GM10248 (cell line): ENCODE data around the gene BTBD8.

Source experiments
- CTCF ChIA-PET: fragments of 300-600 bp; sonication (Branson Sonifier 250); formaldehyde crosslinking; extraction: SDS; loops from one replicate; lab custom pipeline; 2021; ENCODE audit warnings: antibody characterized with exemption; lab: Yijun Ruan, JAX
- POLR2A ChIA-PET: fragments of 350-650 bp; sonication (Branson Sonifier 250); formaldehyde crosslinking; extraction: SDS; loops from one replicate; lab custom pipeline; 2020; ENCODE audit warnings: antibody characterized with exemption; lab: Yijun Ruan, JAX
- DNase-seq: peaks from one replicate; pipeline ENCODE4 v3.0.0; 2012; ENCODE audit errors: extremely low spot score
- CTCF ChIP-seq: IDR thresholded peaks from 2 replicates; pipeline ENCODE4 v1.5.1; 2012; ENCODE audit warnings: mild to moderate bottlenecking, low read depth; ENCODE audit errors: extremely low read depth, missing control alignments, control extremely low read depth

BTBD8 gene

GRCh38 chr1:92134331-92134730 is 54.2 kb downstream of the BTBD8 start:
- POLR2A ChIA-PET: no interaction called here
- no peak for DNase-seq
- no peak for TF ChIP-seq CTCF
- CTCF ChIA-PET: no interaction called here

GRCh38 chr1:92136341-92136740 is 56.2 kb downstream of the BTBD8 start:
- POLR2A ChIA-PET: no interaction called here
- CTCF ChIA-PET: no interaction called here
- no peak for TF ChIP-seq CTCF
- no peak for DNase-seq

GRCh38 chr1:92154934-92155333 is 74.8 kb downstream of the BTBD8 start:
- POLR2A ChIA-PET: no interaction called here
- no peak for TF ChIP-seq CTCF
- CTCF ChIA-PET: interaction anchor here (1.9 kb wide), 1 partner anchor 14 kb away, joined by 5 read pairs; no protein-coding TSS in a partner anchor
- no peak for DNase-seq

- POLR2A ChIA-PET: no interaction called here
Measured at GRCh38 chr1:92159593-92159992, 79.4 kb downstream of the BTBD8 start.

GRCh38 chr1:92165389-92165788 is 85.2 kb downstream of the BTBD8 start:
- DNase-seq: no peak
- CTCF ChIA-PET: interaction anchor here (1.0 kb wide), 1 partner anchor 14 kb away, joined by 3 read pairs; no protein-coding TSS in a partner anchor
- POLR2A ChIA-PET: no interaction called here
- TF ChIP-seq CTCF: no peak

More at GRCh38 chr1:92159593-92159992, 79.4 kb downstream of the BTBD8 start:
- DNase-seq: no peak
- CTCF ChIA-PET: interaction anchor here (1.4 kb wide), 1 partner anchor 11 kb away, joined by 3 read pairs; no protein-coding TSS in a partner anchor
- no peak for TF ChIP-seq CTCF

GRCh38 chr1:92167151-92167550 is 87.0 kb downstream of the BTBD8 start:
- ChIA-PET POLR2A (no interaction called here), CTCF (interaction anchor here (1.5 to 1.6 kb wide), 2 partner anchors 9 to 15 kb away, joined by 6 to 7 read pairs; no protein-coding TSS in a partner anchor)
- TF ChIP-seq CTCF: no peak
- DNase-seq: no peak
